Psoas muscle (tissue), 8 donors: ENCODE measurements around the gene SMYD2. TPM values are rescaled to one million over a fixed set of nuclear protein-coding genes. Genes with fewer than 3 reads are reported as not detected.

Experiments
- ATAC-seq, 4 donors: fragments of 200-7000 bp; cut with Tn5 transposase; one replicate each; pipeline ENCODE4 v1.9.1; 2020; ENCODE audit warnings: moderate library complexity in 3 of 4, mild to moderate bottlenecking in 2 of 4
- DNase-seq, 2 donors: peaks; one replicate each; pipeline ENCODE4 v3.0.0-alpha.2; 2020
- H3K27ac ChIP-seq: fragments of 200-600 bp; one replicate; pipeline ENCODE4 v1.8.0; 2022
- H3K27me3 ChIP-seq, 3 donors: fragments of 200-600 bp in 1 of 3; one replicate each; pipeline versions ENCODE4 v1.6.1 to v1.8.0; 2013 to 2022; ENCODE audit warnings: low read length in 2 of 3, mild to moderate bottlenecking in 2 of 3, moderate library complexity in 1 of 3; ENCODE audit not compliant: insufficient read depth in 3 of 3
- H3K36me3 ChIP-seq, 2 donors: fragments of 200-600 bp in 1 of 2; one replicate each; pipeline versions ENCODE4 v1.6.1 to v1.8.0; 2013 to 2022; ENCODE audit warnings: low read depth in 1 of 2, mild to moderate bottlenecking in 1 of 2, moderate library complexity in 1 of 2; ENCODE audit not compliant: insufficient read depth in 1 of 2
- H3K4me1 ChIP-seq: fragments of 200-600 bp; one replicate; pipeline ENCODE4 v1.8.0; 2022
- H3K4me3 ChIP-seq: fragments of 200-600 bp; one replicate; pipeline ENCODE4 v1.8.0; 2022; ENCODE audit warnings: mild to moderate bottlenecking
- H3K9me3 ChIP-seq: fragments of 200-600 bp; one replicate; pipeline ENCODE4 v1.8.0; 2022
- WGBS, 3 donors: extraction: QIAGEN DNeasy Blood & Tissue Kit; methylation state at CpG; one replicate each; pipeline versions ENCODE4 v1.1.6 to v1.1.7; 2013; 5-methylcytosine and 5-hydroxymethylcytosine counted together
- intact Hi-C, 2 donors: fragments of 100-400 bp; cut with DNase I; formaldehyde crosslinking; loops; one replicate each; pipeline versions ENCODE4 v1.11.0 to v1.14.2; 2022
- polyA plus RNA-seq, 3 donors: library from polyadenylated mRNA; stranded (reverse); fragments of 200-250 nt; gene quantifications; one replicate each; pipeline ENCODE4 v1.2.3, GENCODE V29; 2013
- total RNA-seq, 4 donors: library from RNA; stranded (reverse); fragmentation: NEBNext Ultra II Directional in 2 of 4; extraction: Animal tissue kit (Norgen Biotek cat#: 25700) in 2 of 4; gene quantifications; one replicate each; pipeline versions ENCODE4 v1.2.1 to v1.2.4, GENCODE V29; 2021 to 2023
- TF ChIP-seq, protein P1 (sequence below): fragments of 200-600 bp; IDR thresholded peaks from one replicate; pipeline ENCODE4 v1.8.0; 2022; ENCODE audit warnings: antibody characterized with exemption
- donor health status: healthy with polysubstance abuse.
- donor health status: DM: no; HTN: no; CAD: no; lungs with moderate emphysema.
- donor health status: Bipolar disorder and iron deficiency.
- donor health status: healthy.
- donor health status: DM: yes; HTN: yes; CAD: no.
- donor health status: DM: no; HTN: no; CAD: no.
- donor health status: DM: no; HTN: no; CAD: no.
- donor health status: DM: yes; HTN: yes; CAD: no.

SMYD2 gene
- total and polyA plus RNA-seq, 7 donors: 15.6 to 75.3 (median 46.9) TPM

DNA sequence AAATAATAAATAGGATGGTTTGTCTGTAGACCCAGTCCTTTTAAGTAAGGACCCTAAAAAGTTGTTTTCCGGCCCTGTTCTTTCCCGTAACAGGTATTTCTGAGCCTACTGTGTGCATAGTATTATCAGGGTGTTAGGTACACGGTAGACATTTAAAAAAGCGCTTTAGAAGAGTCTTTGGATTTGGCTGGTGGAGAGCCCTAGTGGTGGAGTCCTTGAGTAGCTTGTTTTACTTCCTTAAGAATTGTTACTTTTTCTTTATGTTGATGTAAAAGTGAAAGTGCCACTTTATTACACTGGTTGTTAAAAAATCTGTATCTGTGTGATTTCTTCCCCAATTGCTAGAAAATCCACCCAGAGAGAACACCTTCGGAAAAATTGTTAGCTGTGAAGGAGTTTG is 36.8 kb downstream of the SMYD2 start:
- Histone ChIP-seq H3K36me3 (peaks cover 0 to 46% of the 10 kb centered on the region in 2 donors), H3K27me3 (no peaks in the 10 kb centered on the region), H3K4me3 (peak overlapping the region; percentile 13), H3K27ac (peak overlapping the region; percentile 65), H3K4me1 (peaks cover 23% of the 10 kb centered on the region), H3K9me3 (no peaks in the 10 kb centered on the region)
- TF ChIP-seq, protein P1, sequence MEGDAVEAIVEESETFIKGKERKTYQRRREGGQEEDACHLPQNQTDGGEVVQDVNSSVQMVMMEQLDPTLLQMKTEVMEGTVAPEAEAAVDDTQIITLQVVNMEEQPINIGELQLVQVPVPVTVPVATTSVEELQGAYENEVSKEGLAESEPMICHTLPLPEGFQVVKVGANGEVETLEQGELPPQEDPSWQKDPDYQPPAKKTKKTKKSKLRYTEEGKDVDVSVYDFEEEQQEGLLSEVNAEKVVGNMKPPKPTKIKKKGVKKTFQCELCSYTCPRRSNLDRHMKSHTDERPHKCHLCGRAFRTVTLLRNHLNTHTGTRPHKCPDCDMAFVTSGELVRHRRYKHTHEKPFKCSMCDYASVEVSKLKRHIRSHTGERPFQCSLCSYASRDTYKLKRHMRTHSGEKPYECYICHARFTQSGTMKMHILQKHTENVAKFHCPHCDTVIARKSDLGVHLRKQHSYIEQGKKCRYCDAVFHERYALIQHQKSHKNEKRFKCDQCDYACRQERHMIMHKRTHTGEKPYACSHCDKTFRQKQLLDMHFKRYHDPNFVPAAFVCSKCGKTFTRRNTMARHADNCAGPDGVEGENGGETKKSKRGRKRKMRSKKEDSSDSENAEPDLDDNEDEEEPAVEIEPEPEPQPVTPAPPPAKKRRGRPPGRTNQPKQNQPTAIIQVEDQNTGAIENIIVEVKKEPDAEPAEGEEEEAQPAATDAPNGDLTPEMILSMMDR: no peak
- WGBS, 3 donors: 75 to 80% (median 76%) methylated on average over 5 of the region's 5 CpGs
- ATAC-seq (no peak), DNase-seq (no peak)
- intact Hi-C loops: loop anchor here (5.0 kb wide), 1 partner anchor 35 kb away; the partner anchor contains the start of gene SMYD2 (in 2 of the 2)

DNA sequence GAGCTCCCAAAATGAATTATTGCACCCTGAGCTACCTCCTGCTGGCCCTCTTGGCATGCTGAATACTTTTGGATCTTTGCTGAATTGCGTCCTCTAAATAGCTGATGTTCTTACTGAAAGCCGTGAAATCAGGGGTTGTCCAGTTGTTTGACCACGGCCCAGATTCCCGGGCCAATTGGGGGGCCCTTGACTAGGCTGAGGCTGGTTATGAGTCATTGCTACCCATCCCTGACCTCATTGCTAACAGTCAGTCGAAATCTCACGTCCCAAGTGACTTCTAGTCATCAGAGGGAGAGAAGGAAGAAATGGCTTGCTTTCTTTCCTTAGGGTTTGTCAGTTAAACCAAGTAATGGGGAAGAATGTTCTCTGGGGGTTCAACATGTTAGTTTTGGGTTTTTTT is 37.4 kb downstream of the SMYD2 start:
- H3K36me3 ChIP-seq: peaks cover 0 to 53% of the 10 kb centered on the region in 2 donors

DNA sequence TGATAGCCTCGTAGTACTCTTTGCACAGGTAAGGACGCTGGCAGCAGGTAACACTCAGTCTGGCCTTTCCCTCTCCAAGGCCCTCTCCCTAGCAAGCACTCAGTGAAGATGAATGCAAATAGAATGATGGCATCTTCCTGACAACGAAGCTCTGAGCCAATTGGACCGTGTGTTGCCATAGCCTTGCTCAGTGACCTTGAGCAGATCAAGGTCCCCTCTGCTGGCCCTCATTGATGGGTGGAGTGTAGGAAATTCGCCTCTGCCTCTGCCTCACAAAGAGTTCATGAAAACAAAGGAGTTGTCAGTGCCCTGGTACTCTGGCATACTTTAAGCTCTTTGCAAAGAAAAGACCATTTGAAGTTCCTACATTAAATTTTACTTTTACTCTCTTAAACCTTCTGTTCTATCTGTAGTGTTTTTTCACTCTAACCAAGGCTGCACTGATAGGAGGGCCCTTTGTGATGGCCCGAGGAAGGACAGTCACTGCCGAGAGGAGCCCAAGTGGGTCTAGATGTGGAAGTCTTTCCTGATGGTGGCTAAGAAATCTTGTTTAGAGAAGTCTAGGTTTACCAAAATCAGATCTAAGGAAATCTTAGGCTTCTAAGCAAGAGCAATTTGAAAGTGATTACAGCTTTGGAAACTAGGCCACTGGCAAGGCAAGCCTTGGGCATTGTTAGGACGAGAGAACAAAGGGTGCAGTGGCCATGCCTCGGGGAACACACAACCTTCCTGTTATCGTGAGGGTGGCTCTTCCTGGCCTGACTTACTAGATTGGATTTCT is 38.2 kb downstream of the SMYD2 start:
- peak overlapping the region; percentile 17 for H3K27ac ChIP-seq
- peaks cover 19% of the 10 kb centered on the region for H3K4me1 ChIP-seq
- DNase-seq (no peak), ATAC-seq (no peak)
- intact Hi-C loops: loop anchor here (5.0 kb wide), 1 partner anchor 37 kb away; the partner anchor contains the start of gene SMYD2 (in 2 of the 2)
- no peak overlapping the region for H3K4me3 ChIP-seq
- WGBS, 3 donors: 54 to 82% (median 66%) methylated on average over 10 of the region's 10 CpGs
- H3K36me3 ChIP-seq: peaks cover 0 to 54% of the 10 kb centered on the region in 2 donors
- no peaks in the 10 kb centered on the region for H3K27me3 ChIP-seq
- H3K9me3 ChIP-seq: no peaks in the 10 kb centered on the region
- TF ChIP-seq, protein P1: no peak

More for the DNA sequence above, 37.4 kb downstream of the SMYD2 start:
- Histone ChIP-seq H3K4me1 (peaks cover 19% of the 10 kb centered on the region), H3K27me3 (no peaks in the 10 kb centered on the region), H3K27ac (peak overlapping the region; percentile 1), H3K9me3 (no peaks in the 10 kb centered on the region), H3K4me3 (peak overlapping the region; percentile 13)
- ATAC-seq: peak in 3 of 4 donors; percentile 34 to 41 (median 39)
- TF ChIP-seq, protein P1: no peak
- intact Hi-C loops: loop anchor here (5.0 kb wide), 1 partner anchor 36 kb away; the partner anchor contains the start of gene SMYD2 (in 2 of the 2)
- 32 to 52% (median 37%) methylated on average over 6 of the region's 6 CpGs for WGBS, 3 donors
- peak in 1 of 2 donors; percentile 31 for DNase-seq

DNA sequence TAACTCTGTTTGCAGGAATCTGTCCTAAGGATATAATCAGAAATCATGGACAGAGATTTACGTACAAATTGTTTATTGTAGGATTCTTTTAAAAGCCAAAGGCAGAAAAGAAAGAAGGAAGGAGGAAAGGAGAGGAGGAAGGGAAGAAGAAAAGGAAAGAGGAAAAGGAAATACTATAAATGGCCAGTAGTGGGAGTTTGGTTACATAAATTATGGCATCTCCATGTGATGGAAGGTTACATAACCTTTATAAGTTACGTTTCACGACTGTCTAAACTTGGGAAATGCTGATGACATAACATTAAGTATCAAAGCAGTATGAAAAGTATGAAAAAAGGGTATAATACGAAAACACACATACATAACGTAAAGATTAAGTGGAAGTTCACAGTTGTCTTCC is 39.0 kb downstream of the SMYD2 start:
- TF ChIP-seq, protein P1: no peak
- intact Hi-C loops: loop anchor here (5.0 kb wide), 1 partner anchor 38 kb away; the partner anchor contains the start of gene SMYD2 (in 2 of the 2)
- ATAC-seq (no peak), DNase-seq (no peak)
- WGBS, 3 donors: 82 to 92% (median 85%) methylated on average over 5 of the region's 5 CpGs
- Histone ChIP-seq H3K36me3 (peaks cover 0 to 61% of the 10 kb centered on the region in 2 donors), H3K9me3 (no peaks in the 10 kb centered on the region), H3K27ac (no peak overlapping the region), H3K27me3 (no peaks in the 10 kb centered on the region), H3K4me3 (no peak overlapping the region), H3K4me1 (peaks cover 19% of the 10 kb centered on the region)
